IPS-18c (cell line): ENCODE measurements around the gene AGXT2.
"Not testable (repeated sequence)": the region's sequence is repeated elsewhere in the genome, so short reads cannot be mapped to it uniquely, and the experiment has no call there.

Experiments used
- H3K4me3 ChIP-seq: 2 replicates; pipeline ENCODE4 v1.7.0; 2013; ENCODE audit warnings: low read depth, mild to moderate bottlenecking, low read length, moderate library complexity; ENCODE audit not compliant: insufficient read depth
- H3K9me3 ChIP-seq: one replicate; pipeline ENCODE4 v1.6.1; 2013; ENCODE audit warnings: mild to moderate bottlenecking, low read length, moderate library complexity; ENCODE audit not compliant: control insufficient read depth, insufficient read depth

The AGXT2 gene

GRCh38 chr5:35061211-35061770 is 13.5 kb upstream of the AGXT2 start:
- H3K4me3 ChIP-seq: no peak overlapping the region
- no peaks in the 10 kb centered on the region for H3K9me3 ChIP-seq

- no peaks in the 10 kb centered on the region for H3K9me3 ChIP-seq
- no peak overlapping the region for H3K4me3 ChIP-seq
Measured at GRCh38 chr5:35060236-35060635, 12.5 kb upstream of the AGXT2 start.

- Histone ChIP-seq H3K9me3 (no peaks in the 10 kb centered on the region), H3K4me3 (no peak overlapping the region)
Measured at GRCh38 chr5:35059251-35059650, 11.5 kb upstream of the AGXT2 start.

GRCh38 chr5:35058374-35058788 is 10.6 kb upstream of the AGXT2 start:
- no peaks in the 10 kb centered on the region for H3K9me3 ChIP-seq
- no peak overlapping the region for H3K4me3 ChIP-seq

GRCh38 chr5:35056686-35057085 is 8.9 kb upstream of the AGXT2 start:
- Histone ChIP-seq H3K4me3 (no peak overlapping the region), H3K9me3 (no peaks in the 10 kb centered on the region)

- no peak overlapping the region for H3K4me3 ChIP-seq
- H3K9me3 ChIP-seq: no peaks in the 10 kb centered on the region
Measured at GRCh38 chr5:35052838-35053237, 5.1 kb upstream of the AGXT2 start.

- no peak overlapping the region for H3K4me3 ChIP-seq
- H3K9me3 ChIP-seq: no peaks in the 10 kb centered on the region
Measured at GRCh38 chr5:35050541-35051126, 2.9 kb upstream of the AGXT2 start.

GRCh38 chr5:35048910-35049309 is 1.2 kb upstream of the AGXT2 start:
- H3K9me3 ChIP-seq: no peaks in the 10 kb centered on the region
- H3K4me3 ChIP-seq: no peak overlapping the region

- H3K9me3 ChIP-seq: no peaks in the 10 kb centered on the region
- no peak overlapping the region for H3K4me3 ChIP-seq
Measured at GRCh38 chr5:35046774-35047173, 975 bp downstream of the AGXT2 start.

- Histone ChIP-seq H3K9me3 (no peaks in the 10 kb centered on the region), H3K4me3 (no peak overlapping the region)
Measured at GRCh38 chr5:35045280-35045679, 2.5 kb downstream of the AGXT2 start.

- Histone ChIP-seq H3K4me3 (no peak overlapping the region), H3K9me3 (no peaks in the 10 kb centered on the region)
Measured at GRCh38 chr5:35044649-35045048, 3.1 kb downstream of the AGXT2 start.

- no peaks in the 10 kb centered on the region for H3K9me3 ChIP-seq
- H3K4me3 ChIP-seq: no peak overlapping the region
Measured at GRCh38 chr5:35042781-35043180, 5.0 kb downstream of the AGXT2 start.

GRCh38 chr5:35041261-35041660 is 6.5 kb downstream of the AGXT2 start:
- Histone ChIP-seq H3K4me3 (no peak overlapping the region), H3K9me3 (no peaks in the 10 kb centered on the region)

GRCh38 chr5:35038891-35039290 is 8.9 kb downstream of the AGXT2 start:
- Histone ChIP-seq H3K4me3 (no peak overlapping the region), H3K9me3 (no peaks in the 10 kb centered on the region)

- H3K4me3 ChIP-seq: no peak overlapping the region
- H3K9me3 ChIP-seq: no peaks in the 10 kb centered on the region
Measured at GRCh38 chr5:35036536-35036935, 11.2 kb downstream of the AGXT2 start.

- H3K4me3 ChIP-seq, H3K9me3 ChIP-seq: not testable (repeated sequence)
Measured at GRCh38 chr5:35035929-35036328, 11.8 kb downstream of the AGXT2 start.

- no peak overlapping the region for H3K4me3 ChIP-seq
Measured at GRCh38 chr5:35035271-35035670, 12.5 kb downstream of the AGXT2 start.

GRCh38 chr5:35032356-35032755 is 15.4 kb downstream of the AGXT2 start:
- Histone ChIP-seq H3K4me3 (no peak overlapping the region), H3K9me3 (no peaks in the 10 kb centered on the region)

More at GRCh38 chr5:35035271-35035670, 12.5 kb downstream of the AGXT2 start:
- H3K9me3 ChIP-seq: no peaks in the 10 kb centered on the region

GRCh38 chr5:35031276-35031675 is 16.5 kb downstream of the AGXT2 start:
- H3K9me3 ChIP-seq: no peaks in the 10 kb centered on the region

More at GRCh38 chr5:35031276-35031675, 16.5 kb downstream of the AGXT2 start:
- no peak overlapping the region for H3K4me3 ChIP-seq
